Measurements from ENCODE around the gene ADSS2.

ADSS2 gene

DNA sequence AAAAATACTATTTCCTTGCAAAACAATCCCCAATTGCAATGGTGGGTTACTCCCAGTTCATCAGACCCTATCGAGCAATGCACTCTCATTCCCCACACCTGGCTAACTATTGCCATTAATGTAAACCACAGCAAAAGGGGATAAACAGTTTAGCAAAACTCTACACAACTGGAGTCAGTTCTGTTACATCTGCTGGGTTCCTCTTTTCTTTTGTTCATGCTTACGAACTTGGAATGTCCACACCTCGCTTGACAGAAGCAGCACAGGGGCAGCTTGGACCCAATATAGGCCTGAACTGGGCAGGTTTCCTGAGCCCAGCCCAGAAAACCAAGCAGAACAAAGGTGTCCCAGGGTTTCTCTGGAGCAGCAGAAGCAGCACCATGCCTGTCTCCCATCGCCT, 57.4 kb downstream of the ADSS2 start:
- H4K91ac ChIP-seq (ENCODE audit: low read length), result no peak overlapping the region
- 84% methylated on average over 4 of the region's 4 CpGs for WGBS
- no peaks in the 10 kb centered on the region for H3K79me1 ChIP-seq (replicated peaks; ENCODE audit: low read length, poor library complexity, severe bottlenecking)
- H3K9ac ChIP-seq (ENCODE audit: low read length), result no peak overlapping the region
- no peaks in the 10 kb centered on the region for H3K27me3 ChIP-seq (ENCODE audit: control insufficient read depth in 1 of 2, insufficient read depth in 1 of 2, low read length in 2 of 2)
- H2BK5ac ChIP-seq (ENCODE audit: low read depth, low read length, poor library complexity, severe bottlenecking), result no peak overlapping the region
- no peak overlapping the region for H2BK120ac ChIP-seq (ENCODE audit: low read depth, low read length)
- no peak overlapping the region for H2BK15ac ChIP-seq (ENCODE audit: low read depth, poor library complexity, severe bottlenecking)
- H3K14ac ChIP-seq (ENCODE audit: low read length in 2 of 2), result no peak overlapping the region
- no peak overlapping the region for H3K23ac ChIP-seq (ENCODE audit: low read length in 2 of 2)
- H3K9me3 ChIP-seq (ENCODE audit: control insufficient read depth, low read length), result no peaks in the 10 kb centered on the region
- H3K27ac ChIP-seq (ENCODE audit: low read length, poor library complexity, severe bottlenecking), result no peak overlapping the region
- H3K4ac ChIP-seq (ENCODE audit: low read depth in 1 of 2, low read length in 2 of 2), result no peak overlapping the region
- H4K8ac ChIP-seq (ENCODE audit: low read length), result no peak overlapping the region
- H2AFZ ChIP-seq (ENCODE audit: low read depth, low read length), result no peak overlapping the region
- H3K4me3 ChIP-seq (ENCODE audit: insufficient read depth in 1 of 2, low read depth in 1 of 2, low read length in 2 of 2), result no peak overlapping the region
- H3K4me2 ChIP-seq (ENCODE audit: low read length, poor library complexity, severe bottlenecking), result no peak overlapping the region
- no peak overlapping the region for H3K18ac ChIP-seq (ENCODE audit: low read depth in 1 of 2, low read length in 2 of 2)
- no peak for DNase-seq
- no peak overlapping the region for H2BK12ac ChIP-seq (ENCODE audit: low read length in 2 of 2)
- H2AK5ac ChIP-seq (ENCODE audit: low read length, severe bottlenecking), result peak overlapping the region; percentile 2
- peaks cover 5% of the 10 kb centered on the region for H3K4me1 ChIP-seq (ENCODE audit: control insufficient read depth, insufficient read depth, low read depth, low read length)
- peaks cover 3 to 9% of the 10 kb centered on the region in 2 experiments for H3K36me3 ChIP-seq (ENCODE audit: control insufficient read depth in 1 of 2, insufficient read depth in 2 of 2, low read depth in 1 of 2, low read length in 2 of 2)

DNA sequence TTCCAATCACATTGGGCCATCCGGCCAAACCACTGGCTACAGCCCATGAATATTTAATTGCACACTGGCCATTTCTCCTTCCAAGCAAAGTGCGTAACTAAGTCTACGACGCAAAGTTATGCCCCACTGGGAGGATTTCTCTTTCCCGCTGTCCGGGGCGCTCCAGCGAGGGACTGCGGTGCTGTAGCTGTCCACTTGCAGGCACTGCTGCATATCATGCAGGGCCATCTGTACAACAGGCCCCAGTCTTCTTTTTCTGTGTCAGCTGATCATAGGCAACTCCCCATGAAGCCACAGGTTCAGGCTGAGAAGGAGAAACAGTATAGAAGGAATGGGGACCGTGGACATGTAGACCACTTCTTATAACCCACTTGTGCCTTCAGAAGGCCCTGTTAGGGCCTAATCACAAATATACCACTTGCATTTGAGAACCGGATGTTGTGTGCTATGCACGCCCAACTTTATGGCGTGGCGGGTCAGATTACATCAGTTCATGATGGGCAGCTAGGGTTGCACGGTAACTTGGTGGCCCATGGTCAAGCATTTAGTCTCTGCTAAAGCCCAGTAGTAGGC, 58.0 kb downstream of the ADSS2 start:
- 97% methylated on average over 15 of the region's 15 CpGs for WGBS
- Histone ChIP-seq H3K9me3 (ENCODE audit: control insufficient read depth, low read length) (no peaks in the 10 kb centered on the region), H3K79me1 (replicated peaks; ENCODE audit: low read length, poor library complexity, severe bottlenecking) (no peaks in the 10 kb centered on the region), H2BK120ac (ENCODE audit: low read depth, low read length) (no peak overlapping the region), H3K23ac (ENCODE audit: low read length in 2 of 2) (no peak overlapping the region), H3K14ac (ENCODE audit: low read length in 2 of 2) (no peak overlapping the region), H3K4ac (ENCODE audit: low read depth in 1 of 2, low read length in 2 of 2) (no peak overlapping the region), H4K8ac (ENCODE audit: low read length) (no peak overlapping the region), H2BK5ac (ENCODE audit: low read depth, low read length, poor library complexity, severe bottlenecking) (no peak overlapping the region), H2AK5ac (ENCODE audit: low read length, severe bottlenecking) (no peak overlapping the region), H3K4me3 (ENCODE audit: insufficient read depth in 1 of 2, low read depth in 1 of 2, low read length in 2 of 2) (no peak overlapping the region), H2BK15ac (ENCODE audit: low read depth, poor library complexity, severe bottlenecking) (no peak overlapping the region), H3K36me3 (ENCODE audit: control insufficient read depth in 1 of 2, insufficient read depth in 2 of 2, low read depth in 1 of 2, low read length in 2 of 2) (peaks cover 3 to 9% of the 10 kb centered on the region in 2 experiments), H3K18ac (ENCODE audit: low read depth in 1 of 2, low read length in 2 of 2) (no peak overlapping the region), H3K27ac (ENCODE audit: low read length, poor library complexity, severe bottlenecking) (no peak overlapping the region), H2BK12ac (ENCODE audit: low read length in 2 of 2) (no peak overlapping the region), H3K4me2 (ENCODE audit: low read length, poor library complexity, severe bottlenecking) (no peak overlapping the region), H3K4me1 (ENCODE audit: control insufficient read depth, insufficient read depth, low read depth, low read length) (peaks cover 5% of the 10 kb centered on the region), H4K91ac (ENCODE audit: low read length) (no peak overlapping the region), H3K9ac (ENCODE audit: low read length) (no peak overlapping the region), H3K27me3 (ENCODE audit: control insufficient read depth in 1 of 2, insufficient read depth in 1 of 2, low read length in 2 of 2) (no peaks in the 10 kb centered on the region), H2AFZ (ENCODE audit: low read depth, low read length) (no peak overlapping the region)
- DNase-seq, result no peak

DNA sequence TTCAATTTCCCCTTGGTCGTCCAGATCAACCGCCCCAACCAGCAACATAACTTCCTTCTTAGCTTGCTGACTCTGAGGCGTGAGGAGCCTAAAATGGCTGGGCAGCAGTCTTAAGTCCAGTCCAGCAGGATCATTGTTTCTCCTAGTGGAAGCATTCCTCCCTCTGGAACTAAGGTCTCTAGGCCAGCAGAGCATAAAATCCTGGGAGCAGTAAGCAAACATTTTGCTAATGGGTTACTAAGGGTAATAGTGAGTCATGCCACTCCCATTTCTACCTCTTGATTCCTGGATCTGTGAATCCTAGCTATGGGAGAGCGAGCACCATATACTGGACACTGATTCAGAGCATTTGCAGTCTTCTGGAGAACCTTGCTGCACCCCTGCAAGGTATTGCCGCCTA, 59.9 kb downstream of the ADSS2 start:
- no peaks in the 10 kb centered on the region for H3K79me1 ChIP-seq (replicated peaks; ENCODE audit: low read length, poor library complexity, severe bottlenecking)
- H2AFZ ChIP-seq (ENCODE audit: low read depth, low read length), result no peak overlapping the region
- no peak overlapping the region for H4K91ac ChIP-seq (ENCODE audit: low read length)
- no peaks in the 10 kb centered on the region for H3K9me3 ChIP-seq (ENCODE audit: control insufficient read depth, low read length)
- H2BK15ac ChIP-seq (ENCODE audit: low read depth, poor library complexity, severe bottlenecking), result no peak overlapping the region
- H3K14ac ChIP-seq (ENCODE audit: low read length in 2 of 2), result no peak overlapping the region
- H3K4me2 ChIP-seq (ENCODE audit: low read length, poor library complexity, severe bottlenecking), result no peak overlapping the region
- H3K27me3 ChIP-seq (ENCODE audit: control insufficient read depth in 1 of 2, insufficient read depth in 1 of 2, low read length in 2 of 2), result no peaks in the 10 kb centered on the region
- H3K23ac ChIP-seq (ENCODE audit: low read length in 2 of 2), result no peak overlapping the region
- H3K9ac ChIP-seq (ENCODE audit: low read length), result peak overlapping the region; percentile 27
- H3K36me3 ChIP-seq (ENCODE audit: control insufficient read depth in 1 of 2, insufficient read depth in 2 of 2, low read depth in 1 of 2, low read length in 2 of 2), result peaks cover 3 to 9% of the 10 kb centered on the region in 2 experiments
- no peak overlapping the region for H3K18ac ChIP-seq (ENCODE audit: low read depth in 1 of 2, low read length in 2 of 2)
- H2BK5ac ChIP-seq (ENCODE audit: low read depth, low read length, poor library complexity, severe bottlenecking), result peak overlapping the region; percentile 45
- H3K4ac ChIP-seq (ENCODE audit: low read depth in 1 of 2, low read length in 2 of 2), result no peak overlapping the region
- H3K4me3 ChIP-seq (ENCODE audit: insufficient read depth in 1 of 2, low read depth in 1 of 2, low read length in 2 of 2), result no peak overlapping the region
- H3K4me1 ChIP-seq (ENCODE audit: control insufficient read depth, insufficient read depth, low read depth, low read length), result peaks cover 5% of the 10 kb centered on the region
- no peak overlapping the region for H4K8ac ChIP-seq (ENCODE audit: low read length)
- no peak overlapping the region for H2BK120ac ChIP-seq (ENCODE audit: low read depth, low read length)
- WGBS, result 96% methylated on average over 5 of the region's 5 CpGs
- DNase-seq, result peak; percentile 54
- H3K27ac ChIP-seq (ENCODE audit: low read length, poor library complexity, severe bottlenecking), result peak overlapping the region; percentile 95
- no peak overlapping the region for H2AK5ac ChIP-seq (ENCODE audit: low read length, severe bottlenecking)
- H2BK12ac ChIP-seq (ENCODE audit: low read length in 2 of 2), result no peak overlapping the region

DNA sequence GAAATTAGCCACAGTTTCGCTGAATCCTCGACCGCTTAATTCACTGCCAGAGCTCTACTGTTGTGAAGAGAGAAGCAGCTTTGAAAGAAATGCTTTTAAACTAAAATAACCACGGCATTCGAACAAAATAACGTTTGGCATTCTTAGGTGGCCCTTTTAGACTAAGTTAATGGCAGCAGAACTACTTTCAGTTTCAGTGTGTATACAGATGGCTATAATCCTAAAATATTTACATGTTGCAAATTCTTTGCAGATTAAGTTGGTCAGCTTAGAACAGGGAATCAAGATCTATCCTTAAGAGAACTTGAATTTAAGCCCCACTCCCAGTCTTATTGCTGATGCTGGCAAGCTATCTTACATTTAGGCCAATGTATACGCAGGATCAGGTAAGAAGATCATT, 62.7 kb downstream of the ADSS2 start:
- H3K9me3 ChIP-seq (ENCODE audit: control insufficient read depth, low read length), result no peaks in the 10 kb centered on the region
- no peak overlapping the region for H4K91ac ChIP-seq (ENCODE audit: low read length)
- H2AK5ac ChIP-seq (ENCODE audit: low read length, severe bottlenecking), result no peak overlapping the region
- no peak overlapping the region for H3K23ac ChIP-seq (ENCODE audit: low read length in 2 of 2)
- no peaks in the 10 kb centered on the region for H3K79me1 ChIP-seq (replicated peaks; ENCODE audit: low read length, poor library complexity, severe bottlenecking)
- peak overlapping the region in 1 of 2 experiments; percentile 54 for H3K4me3 ChIP-seq (ENCODE audit: insufficient read depth in 1 of 2, low read depth in 1 of 2, low read length in 2 of 2)
- no peak overlapping the region for H2BK15ac ChIP-seq (ENCODE audit: low read depth, poor library complexity, severe bottlenecking)
- peak; percentile 48 for DNase-seq
- 95% methylated on average over 5 of the region's 7 CpGs for WGBS
- no peak overlapping the region for H3K27ac ChIP-seq (ENCODE audit: low read length, poor library complexity, severe bottlenecking)
- no peak overlapping the region for H3K4me2 ChIP-seq (ENCODE audit: low read length, poor library complexity, severe bottlenecking)
- peak overlapping the region; percentile 77 for H3K9ac ChIP-seq (ENCODE audit: low read length)
- no peak overlapping the region for H2BK120ac ChIP-seq (ENCODE audit: low read depth, low read length)
- H3K27me3 ChIP-seq (ENCODE audit: control insufficient read depth in 1 of 2, insufficient read depth in 1 of 2, low read length in 2 of 2), result no peaks in the 10 kb centered on the region
- H3K4me1 ChIP-seq (ENCODE audit: control insufficient read depth, insufficient read depth, low read depth, low read length), result peaks cover 5% of the 10 kb centered on the region
- H2BK12ac ChIP-seq (ENCODE audit: low read length in 2 of 2), result no peak overlapping the region
- no peak overlapping the region for H3K14ac ChIP-seq (ENCODE audit: low read length in 2 of 2)
- H4K8ac ChIP-seq (ENCODE audit: low read length), result no peak overlapping the region
- H2BK5ac ChIP-seq (ENCODE audit: low read depth, low read length, poor library complexity, severe bottlenecking), result no peak overlapping the region
- H3K36me3 ChIP-seq (ENCODE audit: control insufficient read depth in 1 of 2, insufficient read depth in 2 of 2, low read depth in 1 of 2, low read length in 2 of 2), result no peaks in the 10 kb centered on the region
- no peak overlapping the region for H3K18ac ChIP-seq (ENCODE audit: low read depth in 1 of 2, low read length in 2 of 2)
- no peak overlapping the region for H2AFZ ChIP-seq (ENCODE audit: low read depth, low read length)
- H3K4ac ChIP-seq (ENCODE audit: low read depth in 1 of 2, low read length in 2 of 2), result no peak overlapping the region
